OCI-LY3 (cell line): ENCODE measurements around the gene HOOK2.
"Not testable (repeated sequence)": the region's sequence is repeated elsewhere in the genome, so short reads cannot be mapped to it uniquely, and the experiment has no call there.

Source experiments
- CTCF ChIP-seq: fragments of 200-600, 300-600 bp; sonication (generic); IDR thresholded peaks from 2 replicates; pipeline ENCODE4 v1.5.1; 2014; ENCODE audit warnings: antibody characterized with exemption, low read length, low read depth
- EZH2phosphoT487 ChIP-seq: fragments of 200-600 bp; shearing (Covaris generic); IDR thresholded peaks from 2 replicates; pipeline ENCODE4 v1.6.1; 2018; ENCODE audit warnings: antibody characterized with exemption, mixed run types, low read depth

GRCh38 chr19:12797607-12798006, 22.3 kb upstream of the HOOK2 start:
- TF ChIP-seq CTCF, EZH2phosphoT487: not testable (repeated sequence)
